ENCODE measurements around the gene LDHAL6B. TPM values are rescaled to one million over a fixed set of nuclear protein-coding genes. Genes with fewer than 3 reads are reported as not detected.

The LDHAL6B gene
- total RNA-seq, 1 donor from 2014 or later = not detected

DNA sequence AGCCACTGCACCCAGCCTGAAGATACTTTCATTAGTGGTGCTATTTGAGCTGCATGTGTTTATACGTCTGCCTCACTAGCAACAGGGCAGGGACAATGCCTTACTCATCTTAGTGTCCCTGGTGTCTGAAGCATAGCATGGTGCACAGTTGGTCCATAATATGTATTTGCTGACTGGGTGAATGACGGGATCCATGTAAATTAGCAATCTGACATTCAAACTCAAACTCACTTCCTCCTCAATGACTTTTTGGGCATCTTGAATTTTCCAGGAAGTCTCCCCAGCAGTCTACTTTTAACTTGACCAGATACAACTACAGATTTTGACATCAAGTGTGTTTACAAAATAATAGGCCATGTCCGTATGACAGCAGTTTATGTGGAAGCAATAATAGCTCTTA is 3.0 kb upstream of the LDHAL6B start:
- Mint-ChIP-seq H3K4me3 (no peak overlapping the region), H3K4me1 (peaks cover 5% of the 10 kb centered on the region), H3K27ac (no peak overlapping the region), H3K27me3 (no peaks in the 10 kb centered on the region), H3K36me3 (ENCODE audit: low read depth) (peaks cover 86% of the 10 kb centered on the region), H3K9me3 (no peaks in the 10 kb centered on the region)
- DNase-seq (no peak), ATAC-seq (ENCODE audit: low read depth) (no peak)
- intact Hi-C loops (cut with micrococcal nuclease) = no loop called here
- ChIA-PET CTCF (no interaction called here), POLR2A (no interaction called here)
- TF ChIP-seq, protein P1, sequence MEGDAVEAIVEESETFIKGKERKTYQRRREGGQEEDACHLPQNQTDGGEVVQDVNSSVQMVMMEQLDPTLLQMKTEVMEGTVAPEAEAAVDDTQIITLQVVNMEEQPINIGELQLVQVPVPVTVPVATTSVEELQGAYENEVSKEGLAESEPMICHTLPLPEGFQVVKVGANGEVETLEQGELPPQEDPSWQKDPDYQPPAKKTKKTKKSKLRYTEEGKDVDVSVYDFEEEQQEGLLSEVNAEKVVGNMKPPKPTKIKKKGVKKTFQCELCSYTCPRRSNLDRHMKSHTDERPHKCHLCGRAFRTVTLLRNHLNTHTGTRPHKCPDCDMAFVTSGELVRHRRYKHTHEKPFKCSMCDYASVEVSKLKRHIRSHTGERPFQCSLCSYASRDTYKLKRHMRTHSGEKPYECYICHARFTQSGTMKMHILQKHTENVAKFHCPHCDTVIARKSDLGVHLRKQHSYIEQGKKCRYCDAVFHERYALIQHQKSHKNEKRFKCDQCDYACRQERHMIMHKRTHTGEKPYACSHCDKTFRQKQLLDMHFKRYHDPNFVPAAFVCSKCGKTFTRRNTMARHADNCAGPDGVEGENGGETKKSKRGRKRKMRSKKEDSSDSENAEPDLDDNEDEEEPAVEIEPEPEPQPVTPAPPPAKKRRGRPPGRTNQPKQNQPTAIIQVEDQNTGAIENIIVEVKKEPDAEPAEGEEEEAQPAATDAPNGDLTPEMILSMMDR (IDR thresholded peaks at IDR 0.05) = no peak

DNA sequence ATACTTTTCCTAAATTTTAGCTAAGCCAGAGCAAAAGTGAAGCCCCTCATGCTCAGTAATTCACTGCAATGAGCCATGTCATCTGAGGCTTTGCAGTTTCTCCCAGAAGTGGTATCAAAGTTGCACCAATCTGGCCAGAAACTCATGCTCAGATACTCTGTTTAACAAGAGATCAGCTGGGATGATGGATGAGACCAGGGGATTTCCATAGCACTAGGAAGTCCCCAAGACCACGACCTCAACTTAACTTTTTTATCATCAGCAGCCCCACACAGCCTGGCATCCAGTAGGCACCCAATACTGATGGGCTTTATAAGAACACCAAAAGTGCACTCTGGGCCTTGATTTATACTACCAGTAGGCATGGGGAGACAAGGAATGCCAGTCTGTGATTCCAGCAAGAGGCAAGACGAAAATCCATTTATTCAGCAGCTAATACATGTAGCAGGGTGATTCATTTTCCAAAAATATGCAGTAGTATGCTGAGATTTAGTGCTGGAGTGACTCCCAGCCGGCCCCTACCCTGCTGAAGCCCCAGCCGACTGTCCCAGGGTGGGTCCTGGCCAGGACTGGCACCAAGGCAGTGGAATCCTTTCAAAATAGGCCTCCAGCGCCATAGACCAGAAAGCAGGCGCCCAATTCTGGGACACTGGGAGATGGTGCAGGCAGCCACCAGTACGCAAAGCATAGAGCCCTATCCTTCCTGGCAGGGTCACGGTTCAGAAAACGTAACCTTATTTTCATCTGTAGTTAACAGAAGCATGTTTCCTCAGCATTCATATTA is 612 bp upstream of the LDHAL6B start:
- no peak for DNase-seq
- Mint-ChIP-seq H3K4me3 (no peak overlapping the region), H3K36me3 (ENCODE audit: low read depth) (peaks cover 83% of the 10 kb centered on the region), H3K27me3 (no peaks in the 10 kb centered on the region), H3K9me3 (no peaks in the 10 kb centered on the region), H3K27ac (peak overlapping the region; percentile 3), H3K4me1 (peaks cover 5% of the 10 kb centered on the region)
- TF ChIP-seq, protein P1 (IDR thresholded peaks at IDR 0.05) = no peak
- no peak for ATAC-seq (ENCODE audit: low read depth)
- POLR2A ChIA-PET = interaction anchor here (0.6 kb wide), 1 partner anchor 159 kb away, joined by 3 read pairs; no protein-coding TSS in a partner anchor
- intact Hi-C loops (cut with micrococcal nuclease) = no loop called here
- CTCF ChIA-PET = no interaction called here

DNA sequence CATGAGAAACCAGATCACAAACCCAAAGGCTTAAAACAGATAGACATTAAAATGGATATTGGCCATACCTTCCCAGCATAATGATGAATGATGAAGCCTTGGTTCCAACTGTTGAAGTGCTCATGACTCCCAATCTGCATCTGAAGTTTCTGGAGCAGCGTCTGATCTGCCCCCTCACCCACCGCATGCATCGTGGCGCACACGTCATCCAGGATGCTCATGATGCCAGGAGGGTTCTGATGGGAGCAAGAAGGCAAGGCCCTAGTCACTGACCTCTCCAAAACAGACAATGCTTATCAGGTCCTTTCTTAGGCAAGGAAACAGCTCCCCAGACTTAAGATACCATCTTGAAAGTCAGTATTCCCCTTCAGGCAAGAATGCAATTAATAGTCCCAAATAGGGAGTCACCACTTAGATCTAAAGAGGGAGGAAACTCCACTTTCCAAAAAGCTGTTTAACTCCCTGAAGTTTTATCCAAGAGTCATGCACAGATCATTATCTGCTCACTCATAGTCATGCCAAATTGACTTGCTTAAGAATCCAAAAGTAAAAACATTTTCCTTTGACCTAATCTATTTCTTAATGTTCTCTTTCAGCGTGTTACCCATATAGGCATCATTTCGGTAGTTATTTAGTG is 2.1 kb downstream of the LDHAL6B start:
- H3K4me3 Mint-ChIP-seq = no peak overlapping the region
- no peak for ATAC-seq (ENCODE audit: low read depth)
- CTCF ChIA-PET = no interaction called here
- no peaks in the 10 kb centered on the region for H3K27me3 Mint-ChIP-seq
- no peak for DNase-seq
- POLR2A ChIA-PET = interaction anchor here (0.6 kb wide), 1 partner anchor 10 kb away, joined by 5 read pairs; no protein-coding TSS in a partner anchor
- intact Hi-C loops (cut with micrococcal nuclease) = no loop called here
- H3K9me3 Mint-ChIP-seq = no peaks in the 10 kb centered on the region
- H3K27ac Mint-ChIP-seq = no peak overlapping the region
- H3K36me3 Mint-ChIP-seq (ENCODE audit: low read depth) = peaks cover 78% of the 10 kb centered on the region
- peaks cover 5% of the 10 kb centered on the region for H3K4me1 Mint-ChIP-seq
- TF ChIP-seq, protein P1 (IDR thresholded peaks at IDR 0.05) = no peak

DNA sequence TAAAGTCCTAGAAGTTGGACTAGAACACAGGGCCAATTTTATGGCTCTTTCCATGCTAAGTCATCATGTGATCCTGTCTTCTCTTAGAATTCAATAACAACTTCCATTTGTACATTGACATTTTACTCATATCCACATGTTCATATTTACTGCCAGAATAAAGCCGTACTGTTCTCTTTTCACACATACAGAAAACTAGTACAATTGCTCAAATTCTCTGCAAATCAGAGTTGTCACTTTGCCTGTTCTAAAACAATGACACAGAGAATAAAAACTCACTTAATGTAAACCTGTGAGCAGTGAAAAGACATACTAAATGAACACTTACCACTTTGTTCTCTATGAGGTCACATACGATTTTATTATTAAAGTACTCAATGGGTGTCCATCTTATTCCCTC is 3.5 kb downstream of the LDHAL6B start:
- Mint-ChIP-seq H3K9me3 (no peaks in the 10 kb centered on the region), H3K36me3 (ENCODE audit: low read depth) (peaks cover 78% of the 10 kb centered on the region), H3K4me3 (no peak overlapping the region), H3K27me3 (no peaks in the 10 kb centered on the region), H3K27ac (no peak overlapping the region), H3K4me1 (peaks cover 5% of the 10 kb centered on the region)
- TF ChIP-seq, protein P1 (IDR thresholded peaks at IDR 0.05) = no peak
- intact Hi-C loops (cut with micrococcal nuclease) = no loop called here
- ChIA-PET CTCF (no interaction called here), POLR2A (interaction anchor here (0.6 kb wide), 1 partner anchor 452 kb away, joined by 5 read pairs; no protein-coding TSS in a partner anchor)
- ATAC-seq (ENCODE audit: low read depth) = no peak
- DNase-seq = no peak

DNA sequence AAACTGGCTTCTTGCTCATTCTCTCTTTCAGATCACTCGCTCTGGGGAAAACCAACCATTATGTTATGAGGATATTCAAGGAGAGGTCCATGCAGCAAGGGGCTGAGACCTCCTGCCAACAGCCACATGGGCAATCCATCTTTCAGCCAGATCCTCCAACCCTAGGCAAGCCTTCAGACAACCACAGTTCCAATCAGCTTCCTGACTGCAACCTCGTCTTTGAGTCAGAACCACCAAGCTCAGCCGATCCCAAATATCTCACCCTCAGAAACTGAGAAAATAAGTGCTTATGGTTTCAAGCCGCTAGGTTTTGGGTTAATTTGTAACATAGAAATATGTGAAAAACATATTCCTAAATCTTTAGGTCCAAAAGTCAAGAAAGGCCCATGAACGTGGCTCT is 10.3 kb downstream of the LDHAL6B start:
- Mint-ChIP-seq H3K4me1 (no peaks in the 10 kb centered on the region), H3K36me3 (ENCODE audit: low read depth) (peaks cover 79% of the 10 kb centered on the region), H3K27ac (no peak overlapping the region), H3K4me3 (no peak overlapping the region), H3K27me3 (no peaks in the 10 kb centered on the region), H3K9me3 (no peaks in the 10 kb centered on the region)
- intact Hi-C loops (cut with micrococcal nuclease) = no loop called here
- DNase-seq = no peak
- CTCF ChIA-PET = no interaction called here
- POLR2A ChIA-PET = no interaction called here
- ATAC-seq (ENCODE audit: low read depth) = no peak
- TF ChIP-seq, protein P1 (IDR thresholded peaks at IDR 0.05) = no peak
